Activated CD8-positive, alpha-beta T cell treated with anti-CD3 and anti-CD28 coated beads, Interleukin-2, amount 10 ng/mL, durations not matched to agents 7 days and 5 days (primary cell): ENCODE results near the gene SUPT20H. TPM values are rescaled to one million over a fixed set of nuclear protein-coding genes. Genes with fewer than 3 reads are reported as not detected.

Experiments used
- ATAC-seq: fragments of 150-1000 bp; cut with Tn5 transposase; one replicate; pipeline ENCODE4 v1.10.0; 2021; ENCODE audit warnings: moderate library complexity
- CTCF ChIA-PET: fragments of 350-600 bp; sonication (Branson Sonifier 250); formaldehyde crosslinking; loops from one replicate; lab custom pipeline; 2021; ENCODE audit warnings: antibody characterized with exemption; lab: Charles Lee
- POLR2A ChIA-PET: fragments of 350-600 bp; sonication (Branson Sonifier 250); formaldehyde crosslinking; loops from one replicate; lab custom pipeline; 2021; ENCODE audit warnings: antibody characterized with exemption; lab: Charles Lee
- DNase-seq: peaks from one replicate; pipeline ENCODE4 v3.0.0-alpha.2; 2020
- H3K27ac Mint-ChIP-seq: one replicate; pipeline ENCODE4 v1.8.0; 2021; ENCODE audit warnings: mild to moderate bottlenecking, mixed read lengths
- H3K27me3 Mint-ChIP-seq: one replicate; pipeline ENCODE4 v1.8.0; 2021; ENCODE audit warnings: low read depth, mixed read lengths
- H3K36me3 Mint-ChIP-seq: one replicate; pipeline ENCODE4 v1.8.0; 2021; ENCODE audit warnings: low read depth, mixed read lengths
- H3K4me1 Mint-ChIP-seq: one replicate; pipeline ENCODE4 v1.8.0; 2021; ENCODE audit warnings: low read depth, mixed read lengths
- H3K4me3 Mint-ChIP-seq: one replicate; pipeline ENCODE4 v1.8.0; 2021; ENCODE audit warnings: mild to moderate bottlenecking, mixed read lengths
- H3K9me3 Mint-ChIP-seq: one replicate; pipeline ENCODE4 v1.8.0; 2022; ENCODE audit warnings: mixed read lengths; ENCODE audit not compliant: insufficient read depth
- total RNA-seq, 2 experiments: library from RNA; stranded (reverse); gene quantifications; one replicate each; pipeline ENCODE4 v1.2.3, GENCODE V29; 2021

The SUPT20H gene
- total RNA-seq, 2 experiments from 2014 or later: 67.4 to 71.5 TPM

DNA sequence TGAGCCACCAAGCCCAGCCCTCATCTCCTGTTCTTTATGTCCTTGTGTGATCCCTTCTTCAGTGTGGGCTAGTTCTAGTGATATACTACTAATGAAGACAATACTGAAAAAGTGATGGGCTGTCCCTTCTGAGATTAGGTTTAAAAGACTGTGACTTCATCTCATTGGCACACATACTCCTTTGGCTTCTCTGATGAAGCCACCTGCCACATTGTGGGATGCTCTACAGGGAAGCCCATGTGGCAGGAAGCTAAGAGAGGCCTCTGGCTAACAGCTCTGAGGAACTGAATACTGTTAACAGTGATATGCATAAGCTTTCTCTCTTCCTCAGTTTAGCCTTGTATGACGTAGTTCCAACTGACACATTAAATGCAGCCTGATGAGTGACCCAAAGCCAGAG is 32.3 kb upstream of the SUPT20H start:
- Mint-ChIP-seq H3K4me3 (no peak overlapping the region), H3K9me3 (no peaks in the 10 kb centered on the region), H3K4me1 (no peaks in the 10 kb centered on the region), H3K27me3 (peaks cover 2% of the 10 kb centered on the region), H3K36me3 (no peaks in the 10 kb centered on the region), H3K27ac (no peak overlapping the region)
- DNase-seq (no peak), ATAC-seq (no peak)
- POLR2A ChIA-PET: no interaction called here
- CTCF ChIA-PET: no interaction called here

- POLR2A ChIA-PET: interaction anchor here (0.7 kb wide), 1 partner anchor 1882 kb away, joined by 3 read pairs; no protein-coding TSS in a partner anchor
- H3K4me1 Mint-ChIP-seq: no peaks in the 10 kb centered on the region
- CTCF ChIA-PET: no interaction called here
- H3K27me3 Mint-ChIP-seq: peaks cover 2% of the 10 kb centered on the region
- no peak for ATAC-seq
- no peaks in the 10 kb centered on the region for H3K9me3 Mint-ChIP-seq
- H3K27ac Mint-ChIP-seq: no peak overlapping the region
- DNase-seq: no peak
- H3K4me3 Mint-ChIP-seq: no peak overlapping the region
- no peaks in the 10 kb centered on the region for H3K36me3 Mint-ChIP-seq
Observed at GRCh38 chr13:37090912-37091311, 31.4 kb upstream of the SUPT20H start.

DNA sequence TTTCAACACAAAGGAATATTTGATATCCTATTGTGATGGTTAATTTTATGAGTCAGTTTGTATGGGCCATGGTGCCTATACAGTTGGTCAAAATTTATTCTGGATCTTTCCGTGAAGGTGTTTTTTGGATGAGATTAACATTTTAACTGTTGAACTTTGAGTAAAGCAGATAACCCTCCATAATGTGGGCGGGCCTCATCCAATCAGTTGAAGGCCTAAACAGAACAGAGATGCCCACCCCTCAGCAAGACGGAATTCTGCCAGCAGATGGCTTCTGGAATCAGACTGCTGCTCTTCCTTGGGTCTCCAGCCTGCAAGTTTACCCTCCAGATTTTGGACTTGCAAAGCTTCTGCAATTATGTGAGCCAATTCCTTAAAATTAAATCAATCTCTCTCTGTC is 30.0 kb upstream of the SUPT20H start:
- Mint-ChIP-seq H3K36me3 (no peaks in the 10 kb centered on the region), H3K9me3 (no peaks in the 10 kb centered on the region), H3K4me1 (no peaks in the 10 kb centered on the region), H3K27me3 (peaks cover 2% of the 10 kb centered on the region), H3K4me3 (no peak overlapping the region), H3K27ac (no peak overlapping the region)
- POLR2A ChIA-PET: interaction anchor here (0.6 kb wide), 1 partner anchor 127 kb away, joined by 3 read pairs; no protein-coding TSS in a partner anchor
- ATAC-seq (no peak), DNase-seq (no peak)
- CTCF ChIA-PET: no interaction called here

- Mint-ChIP-seq H3K4me1 (no peaks in the 10 kb centered on the region), H3K4me3 (no peak overlapping the region), H3K9me3 (no peaks in the 10 kb centered on the region), H3K27ac (no peak overlapping the region), H3K36me3 (no peaks in the 10 kb centered on the region), H3K27me3 (peaks cover 2% of the 10 kb centered on the region)
- CTCF ChIA-PET: no interaction called here
- DNase-seq (no peak), ATAC-seq (no peak)
- POLR2A ChIA-PET: no interaction called here
Observed at GRCh38 chr13:37087486-37087885, 28.0 kb upstream of the SUPT20H start.

DNA sequence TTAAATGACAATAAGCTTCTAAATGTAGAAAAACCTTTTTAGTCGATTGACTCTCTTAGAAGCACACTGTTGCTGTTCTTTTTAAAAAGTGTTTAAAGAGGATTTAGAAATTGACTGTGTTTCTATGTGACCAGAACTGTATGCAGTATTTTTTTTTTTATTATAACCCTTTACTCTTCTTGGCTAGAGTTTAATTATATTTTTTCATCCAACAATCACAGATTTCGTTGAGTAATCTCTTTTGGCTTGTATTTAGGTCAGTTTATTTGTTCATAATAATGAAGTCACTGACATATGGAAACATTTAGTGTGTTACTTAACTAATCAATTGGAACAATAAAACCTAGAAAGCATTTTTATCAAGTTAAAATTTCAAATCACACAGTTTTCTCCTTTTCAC is 26.1 kb upstream of the SUPT20H start:
- Mint-ChIP-seq H3K4me3 (no peak overlapping the region), H3K9me3 (no peaks in the 10 kb centered on the region), H3K4me1 (no peaks in the 10 kb centered on the region), H3K27ac (no peak overlapping the region), H3K36me3 (no peaks in the 10 kb centered on the region), H3K27me3 (peaks cover 8% of the 10 kb centered on the region)
- ChIA-PET CTCF (no interaction called here), POLR2A (no interaction called here)
- ATAC-seq: no peak
- no peak for DNase-seq

DNA sequence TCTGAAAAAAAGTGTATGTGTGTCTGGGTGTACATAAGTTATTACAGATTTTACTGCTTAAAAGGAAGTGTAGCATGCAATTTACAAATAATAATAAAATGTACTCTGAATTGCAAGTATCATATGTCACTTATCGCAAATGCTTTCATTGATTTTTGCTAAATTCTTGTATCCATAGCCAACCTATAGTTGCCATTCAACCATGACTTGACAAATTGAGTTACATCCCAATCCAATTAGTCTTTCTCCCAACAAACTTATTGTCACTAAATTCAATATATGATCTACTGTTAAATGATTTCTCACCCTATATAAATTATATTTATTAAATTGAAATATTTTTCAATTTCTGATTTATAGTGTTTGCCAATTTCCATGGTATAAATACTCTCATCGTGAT is 17.3 kb upstream of the SUPT20H start:
- ChIA-PET POLR2A (no interaction called here), CTCF (no interaction called here)
- ATAC-seq (no peak), DNase-seq (no peak)
- Mint-ChIP-seq H3K4me3 (no peak overlapping the region), H3K9me3 (no peaks in the 10 kb centered on the region), H3K27me3 (peaks cover 10% of the 10 kb centered on the region), H3K4me1 (no peaks in the 10 kb centered on the region), H3K27ac (no peak overlapping the region), H3K36me3 (no peaks in the 10 kb centered on the region)

DNA sequence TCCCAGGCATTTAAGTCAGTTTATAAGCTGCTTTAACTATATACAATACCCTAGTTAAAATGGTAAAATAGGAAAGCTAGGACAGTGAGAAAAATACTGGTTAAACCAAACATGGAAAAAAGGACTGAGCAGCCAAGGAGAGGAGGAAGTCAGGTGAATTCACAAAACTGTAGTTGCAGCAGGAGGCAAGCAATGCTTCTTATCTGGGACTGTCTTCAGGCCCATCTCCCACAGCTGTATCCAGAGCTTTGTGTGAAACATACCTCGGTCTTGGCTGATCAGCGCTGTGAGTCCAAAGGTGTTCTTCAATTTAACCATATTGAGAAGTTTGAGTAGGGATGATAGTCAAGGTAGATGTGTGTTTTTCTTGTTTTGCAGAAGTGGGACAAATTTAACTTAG is 15.7 kb upstream of the SUPT20H start:
- ATAC-seq: no peak
- no peak for DNase-seq
- CTCF ChIA-PET: no interaction called here
- H3K36me3 Mint-ChIP-seq: no peaks in the 10 kb centered on the region
- H3K27me3 Mint-ChIP-seq: peaks cover 4% of the 10 kb centered on the region
- no peaks in the 10 kb centered on the region for H3K9me3 Mint-ChIP-seq
- H3K27ac Mint-ChIP-seq: no peak overlapping the region
- H3K4me1 Mint-ChIP-seq: no peaks in the 10 kb centered on the region
- H3K4me3 Mint-ChIP-seq: no peak overlapping the region
- POLR2A ChIA-PET: no interaction called here

- Mint-ChIP-seq H3K4me3 (no peak overlapping the region), H3K4me1 (no peaks in the 10 kb centered on the region), H3K27me3 (peaks cover 4% of the 10 kb centered on the region), H3K36me3 (no peaks in the 10 kb centered on the region), H3K9me3 (no peaks in the 10 kb centered on the region), H3K27ac (no peak overlapping the region)
- CTCF ChIA-PET: no interaction called here
- DNase-seq: no peak
- no peak for ATAC-seq
- POLR2A ChIA-PET: no interaction called here
Observed at GRCh38 chr13:37074703-37075102, 15.2 kb upstream of the SUPT20H start.

- CTCF ChIA-PET: no interaction called here
- Mint-ChIP-seq H3K4me1 (no peaks in the 10 kb centered on the region), H3K27ac (no peak overlapping the region), H3K36me3 (no peaks in the 10 kb centered on the region), H3K27me3 (peaks cover 4% of the 10 kb centered on the region), H3K4me3 (no peak overlapping the region), H3K9me3 (no peaks in the 10 kb centered on the region)
- DNase-seq (no peak), ATAC-seq (no peak)
- POLR2A ChIA-PET: no interaction called here
Observed at GRCh38 chr13:37072024-37072423, 12.5 kb upstream of the SUPT20H start.

DNA sequence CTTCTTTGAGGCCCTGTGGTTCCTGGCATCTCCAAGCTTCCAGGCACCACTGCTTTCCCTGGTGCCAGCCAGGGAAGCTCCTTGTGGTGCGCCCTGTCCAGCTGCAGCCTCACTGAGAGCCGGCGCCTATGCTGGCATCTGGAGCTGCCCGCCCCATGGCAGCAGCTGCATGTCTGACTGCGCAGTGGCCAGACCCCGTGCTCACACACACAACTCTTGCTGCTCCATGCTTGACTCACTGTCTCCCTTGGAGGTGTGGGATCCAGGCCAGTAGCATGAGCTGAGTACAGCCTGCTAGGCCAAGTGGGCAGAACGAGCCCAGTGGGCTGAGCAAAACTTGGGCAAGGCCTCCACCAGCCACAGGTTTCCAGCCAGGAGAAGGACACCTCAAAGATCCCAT is 11.5 kb upstream of the SUPT20H start:
- ATAC-seq (no peak), DNase-seq (no peak)
- no peak overlapping the region for H3K27ac Mint-ChIP-seq
- peaks cover 4% of the 10 kb centered on the region for H3K27me3 Mint-ChIP-seq
- ChIA-PET CTCF (no interaction called here), POLR2A (no interaction called here)
- no peaks in the 10 kb centered on the region for H3K4me1 Mint-ChIP-seq
- no peaks in the 10 kb centered on the region for H3K9me3 Mint-ChIP-seq
- no peak overlapping the region for H3K4me3 Mint-ChIP-seq
- no peaks in the 10 kb centered on the region for H3K36me3 Mint-ChIP-seq

DNA sequence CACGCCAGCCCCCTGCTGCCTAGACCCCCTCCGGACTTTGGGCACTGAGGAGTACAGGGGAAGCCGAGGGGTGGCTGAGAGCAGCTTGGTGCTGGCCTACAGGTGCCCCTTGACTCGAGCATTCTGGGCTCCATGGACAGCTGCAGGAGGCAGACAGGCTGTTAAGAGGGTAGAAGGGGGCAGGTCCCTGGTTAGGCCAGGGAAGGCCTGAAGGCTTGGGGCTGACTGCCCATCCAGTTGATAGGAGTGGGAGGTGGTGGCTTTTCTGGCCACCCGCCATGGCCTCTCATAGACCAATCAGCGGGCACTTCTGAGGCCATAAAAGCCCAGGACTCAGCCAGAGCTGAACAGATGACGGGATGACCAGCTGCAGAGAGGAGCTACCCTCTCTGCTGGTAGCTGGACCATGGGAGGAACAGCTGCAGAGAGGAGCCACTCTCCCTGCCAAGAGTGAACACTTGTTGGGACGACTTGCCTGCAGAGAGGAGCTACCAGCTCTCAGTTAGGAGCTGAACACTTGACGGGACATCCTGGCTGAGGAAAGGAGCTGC is 10.7 kb upstream of the SUPT20H start:
- no peak overlapping the region for H3K4me3 Mint-ChIP-seq
- no peaks in the 10 kb centered on the region for H3K36me3 Mint-ChIP-seq
- H3K9me3 Mint-ChIP-seq: no peaks in the 10 kb centered on the region
- DNase-seq (no peak), ATAC-seq (no peak)
- ChIA-PET CTCF (no interaction called here), POLR2A (interaction anchor here (0.6 kb wide), 1 partner anchor 1266 kb away, joined by 4 read pairs; no protein-coding TSS in a partner anchor)
- no peaks in the 10 kb centered on the region for H3K4me1 Mint-ChIP-seq
- no peak overlapping the region for H3K27ac Mint-ChIP-seq
- peaks cover 3% of the 10 kb centered on the region for H3K27me3 Mint-ChIP-seq

GRCh38 chr13:37069597-37070103 is 10.2 kb upstream of the SUPT20H start:
- Mint-ChIP-seq H3K27ac (no peak overlapping the region), H3K4me3 (no peak overlapping the region), H3K9me3 (no peaks in the 10 kb centered on the region), H3K4me1 (no peaks in the 10 kb centered on the region), H3K36me3 (no peaks in the 10 kb centered on the region), H3K27me3 (peaks cover 5% of the 10 kb centered on the region)
- CTCF ChIA-PET: no interaction called here
- POLR2A ChIA-PET: interaction anchor here (0.6 to 0.9 kb wide), 2 partner anchors 69 to 1266 kb away, joined by 4 read pairs; no protein-coding TSS in a partner anchor
- no peak for DNase-seq
- no peak for ATAC-seq

- no peaks in the 10 kb centered on the region for H3K4me1 Mint-ChIP-seq
Observed at GRCh38 chr13:37068962-37069361, 9.5 kb upstream of the SUPT20H start.

More at GRCh38 chr13:37068962-37069361, 9.5 kb upstream of the SUPT20H start:
- Mint-ChIP-seq H3K27me3 (peaks cover 6% of the 10 kb centered on the region), H3K27ac (no peak overlapping the region), H3K36me3 (no peaks in the 10 kb centered on the region), H3K9me3 (no peaks in the 10 kb centered on the region), H3K4me3 (no peak overlapping the region)
- POLR2A ChIA-PET: interaction anchor here (0.9 kb wide), 1 partner anchor 69 kb away, joined by 4 read pairs; no protein-coding TSS in a partner anchor
- ATAC-seq (no peak), DNase-seq (no peak)
- CTCF ChIA-PET: no interaction called here
